Right lobe of liver (tissue), 4 donors: ENCODE data around the gene BHLHE41.

ENCODE experiments used
- POLR2A ChIP-seq: fragments of 450-650 bp; IDR thresholded peaks from one replicate; pipeline ENCODE4 v1.6.1; 2017; ENCODE audit warnings: antibody characterized with exemption, mild to moderate bottlenecking
- TF ChIP-seq, protein P1 (sequence below), 4 donors: fragments of 200-600 bp in 3 of 4; fragments of 450-650 bp in 1 of 4; IDR thresholded peaks; one replicate each; pipeline versions ENCODE4 v1.5.1 to v1.8.0; 2016 to 2022; ENCODE audit warnings: antibody characterized with exemption in 4 of 4, mild to moderate bottlenecking in 2 of 4
- donor health status: DM: no; HTN: no; CAD: no.
- donor health status: DM: no; HTN: no; CAD: no.
- donor health status: DM: no; HTN: yes; CAD: no.

- TF ChIP-seq, protein P1, sequence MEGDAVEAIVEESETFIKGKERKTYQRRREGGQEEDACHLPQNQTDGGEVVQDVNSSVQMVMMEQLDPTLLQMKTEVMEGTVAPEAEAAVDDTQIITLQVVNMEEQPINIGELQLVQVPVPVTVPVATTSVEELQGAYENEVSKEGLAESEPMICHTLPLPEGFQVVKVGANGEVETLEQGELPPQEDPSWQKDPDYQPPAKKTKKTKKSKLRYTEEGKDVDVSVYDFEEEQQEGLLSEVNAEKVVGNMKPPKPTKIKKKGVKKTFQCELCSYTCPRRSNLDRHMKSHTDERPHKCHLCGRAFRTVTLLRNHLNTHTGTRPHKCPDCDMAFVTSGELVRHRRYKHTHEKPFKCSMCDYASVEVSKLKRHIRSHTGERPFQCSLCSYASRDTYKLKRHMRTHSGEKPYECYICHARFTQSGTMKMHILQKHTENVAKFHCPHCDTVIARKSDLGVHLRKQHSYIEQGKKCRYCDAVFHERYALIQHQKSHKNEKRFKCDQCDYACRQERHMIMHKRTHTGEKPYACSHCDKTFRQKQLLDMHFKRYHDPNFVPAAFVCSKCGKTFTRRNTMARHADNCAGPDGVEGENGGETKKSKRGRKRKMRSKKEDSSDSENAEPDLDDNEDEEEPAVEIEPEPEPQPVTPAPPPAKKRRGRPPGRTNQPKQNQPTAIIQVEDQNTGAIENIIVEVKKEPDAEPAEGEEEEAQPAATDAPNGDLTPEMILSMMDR (IDR thresholded peaks at IDR 0.05), result no peak
- TF ChIP-seq POLR2A, result no peak
Observed at GRCh38 chr12:26090836-26091510, 33.9 kb downstream of the BHLHE41 start.
